PFSK-1 (cell line): ENCODE results near the gene CTRB1.

Source experiments
- FOXP2 ChIP-seq: optimal IDR thresholded peaks from 2 replicates; pipeline ENCODE3; 2011; ENCODE audit warnings: borderline replicate concordance, control low read depth, inconsistent platforms; ENCODE audit not compliant: insufficient read depth; ENCODE audit errors: extremely low read length, extremely low read depth
- POLR2AphosphoS5 ChIP-seq: IDR thresholded peaks from 2 replicates; pipeline ENCODE4 v1.6.1; 2012; ENCODE audit warnings: low read depth, mild to moderate bottlenecking, control low read depth, low read length, moderate library complexity
- SIN3A ChIP-seq: IDR thresholded peaks from 2 replicates; pipeline ENCODE4 v1.6.1; 2012; ENCODE audit warnings: mild to moderate bottlenecking, low read length, moderate library complexity, borderline replicate concordance; ENCODE audit not compliant: insufficient read depth
- TAF1 ChIP-seq: IDR thresholded peaks from 2 replicates; pipeline ENCODE4 v1.6.1; 2012; ENCODE audit warnings: low read length, control low read depth, borderline replicate concordance; ENCODE audit not compliant: insufficient read depth
- TF ChIP-seq, protein P1 (sequence below), 2 experiments: IDR thresholded peaks; 2 replicates each; pipeline versions ENCODE4 v1.6.1 to v1.8.0; 2011 to 2012; ENCODE audit warnings: low read depth in 2 of 2, low read length in 2 of 2, control low read depth in 1 of 2, inconsistent platforms in 1 of 2, mild to moderate bottlenecking in 1 of 2, moderate library complexity in 1 of 2; ENCODE audit not compliant: insufficient read depth in 1 of 2

DNA sequence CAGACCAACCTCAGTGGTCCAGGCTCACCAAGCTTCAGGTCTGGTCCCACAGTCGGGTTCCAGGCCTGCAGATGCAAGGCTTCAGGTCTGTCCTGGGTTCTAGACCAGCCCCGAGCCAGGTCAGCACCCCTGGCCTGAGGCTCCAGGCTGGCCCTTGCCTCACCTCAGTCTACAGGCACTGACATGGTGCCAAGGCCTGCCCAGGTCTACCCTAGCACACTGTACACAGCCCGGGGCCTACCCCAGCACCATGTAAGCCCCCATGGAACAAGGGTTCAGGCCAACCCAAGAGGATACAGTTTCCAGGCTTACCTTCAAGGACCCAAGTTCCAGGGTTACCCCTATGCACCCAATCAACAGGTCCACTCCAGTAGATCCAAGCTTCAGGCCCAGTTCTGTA, 43.7 kb upstream of the CTRB1 start:
- TF ChIP-seq POLR2AphosphoS5 (no peak), TAF1 (no peak), SIN3A (no peak), FOXP2 (no peak)
- TF ChIP-seq, protein P1, sequence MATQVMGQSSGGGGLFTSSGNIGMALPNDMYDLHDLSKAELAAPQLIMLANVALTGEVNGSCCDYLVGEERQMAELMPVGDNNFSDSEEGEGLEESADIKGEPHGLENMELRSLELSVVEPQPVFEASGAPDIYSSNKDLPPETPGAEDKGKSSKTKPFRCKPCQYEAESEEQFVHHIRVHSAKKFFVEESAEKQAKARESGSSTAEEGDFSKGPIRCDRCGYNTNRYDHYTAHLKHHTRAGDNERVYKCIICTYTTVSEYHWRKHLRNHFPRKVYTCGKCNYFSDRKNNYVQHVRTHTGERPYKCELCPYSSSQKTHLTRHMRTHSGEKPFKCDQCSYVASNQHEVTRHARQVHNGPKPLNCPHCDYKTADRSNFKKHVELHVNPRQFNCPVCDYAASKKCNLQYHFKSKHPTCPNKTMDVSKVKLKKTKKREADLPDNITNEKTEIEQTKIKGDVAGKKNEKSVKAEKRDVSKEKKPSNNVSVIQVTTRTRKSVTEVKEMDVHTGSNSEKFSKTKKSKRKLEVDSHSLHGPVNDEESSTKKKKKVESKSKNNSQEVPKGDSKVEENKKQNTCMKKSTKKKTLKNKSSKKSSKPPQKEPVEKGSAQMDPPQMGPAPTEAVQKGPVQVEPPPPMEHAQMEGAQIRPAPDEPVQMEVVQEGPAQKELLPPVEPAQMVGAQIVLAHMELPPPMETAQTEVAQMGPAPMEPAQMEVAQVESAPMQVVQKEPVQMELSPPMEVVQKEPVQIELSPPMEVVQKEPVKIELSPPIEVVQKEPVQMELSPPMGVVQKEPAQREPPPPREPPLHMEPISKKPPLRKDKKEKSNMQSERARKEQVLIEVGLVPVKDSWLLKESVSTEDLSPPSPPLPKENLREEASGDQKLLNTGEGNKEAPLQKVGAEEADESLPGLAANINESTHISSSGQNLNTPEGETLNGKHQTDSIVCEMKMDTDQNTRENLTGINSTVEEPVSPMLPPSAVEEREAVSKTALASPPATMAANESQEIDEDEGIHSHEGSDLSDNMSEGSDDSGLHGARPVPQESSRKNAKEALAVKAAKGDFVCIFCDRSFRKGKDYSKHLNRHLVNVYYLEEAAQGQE (IDR thresholded peaks at IDR 0.05; ENCODE audit: insufficient read depth in 1 of 2, low read depth in 2 of 2, low read length in 2 of 2): no peak
